Mucosa of stomach (tissue), 1 donor: ENCODE data around the gene FBXW9.
A peak's percentile ranks its signal among the peaks of the same experiment; 100 is the strongest.

Source experiments
- H3K27me3 ChIP-seq: one replicate; pipeline ENCODE4 v1.7.0; 2013; ENCODE audit warnings: mild to moderate bottlenecking, low read length; ENCODE audit not compliant: control insufficient read depth, insufficient read depth
- H3K36me3 ChIP-seq: one replicate; pipeline ENCODE4 v1.7.0; 2013; ENCODE audit warnings: low read length; ENCODE audit not compliant: control insufficient read depth, insufficient read depth
- H3K4me1 ChIP-seq: one replicate; pipeline ENCODE4 v1.7.0; 2013; ENCODE audit warnings: mild to moderate bottlenecking, low read length; ENCODE audit not compliant: control insufficient read depth, insufficient read depth
- H3K4me3 ChIP-seq: one replicate; pipeline ENCODE4 v1.7.0; 2013; ENCODE audit warnings: low read length
- H3K9ac ChIP-seq: one replicate; pipeline ENCODE4 v1.7.0; 2013; ENCODE audit warnings: mild to moderate bottlenecking, low read length, moderate library complexity
- H3K9me3 ChIP-seq: one replicate; pipeline ENCODE4 v1.7.0; 2013; ENCODE audit warnings: mild to moderate bottlenecking, low read length, moderate library complexity; ENCODE audit not compliant: control insufficient read depth
- donor health status: Pancreatic carcinoma.

The FBXW9 gene

DNA sequence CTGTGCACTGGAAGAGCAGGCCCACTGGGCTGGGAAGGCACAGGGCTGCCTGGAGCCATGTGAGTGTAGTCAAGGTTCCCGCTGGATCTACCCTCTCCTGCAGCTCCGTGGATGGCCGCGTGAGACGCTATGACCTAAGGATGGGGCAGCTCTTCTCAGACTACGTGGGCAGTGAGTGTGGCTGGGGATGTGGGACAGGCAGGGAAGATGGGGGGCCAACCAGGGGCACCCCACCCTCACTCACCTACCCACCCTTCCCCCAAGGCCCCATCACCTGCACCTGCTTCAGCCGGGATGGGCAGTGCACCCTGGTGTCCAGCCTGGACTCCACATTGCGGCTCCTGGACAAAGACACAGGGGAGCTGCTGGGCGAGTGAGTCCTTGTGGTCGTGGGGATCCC, 23.7 kb downstream of the FBXW9 start:
- Histone ChIP-seq H3K9me3 (no peaks in the 10 kb centered on the region), H3K9ac (no peak overlapping the region), H3K36me3 (peaks cover 16% of the 10 kb centered on the region), H3K4me1 (peaks cover 21% of the 10 kb centered on the region), H3K4me3 (no peak overlapping the region), H3K27me3 (no peaks in the 10 kb centered on the region)

DNA sequence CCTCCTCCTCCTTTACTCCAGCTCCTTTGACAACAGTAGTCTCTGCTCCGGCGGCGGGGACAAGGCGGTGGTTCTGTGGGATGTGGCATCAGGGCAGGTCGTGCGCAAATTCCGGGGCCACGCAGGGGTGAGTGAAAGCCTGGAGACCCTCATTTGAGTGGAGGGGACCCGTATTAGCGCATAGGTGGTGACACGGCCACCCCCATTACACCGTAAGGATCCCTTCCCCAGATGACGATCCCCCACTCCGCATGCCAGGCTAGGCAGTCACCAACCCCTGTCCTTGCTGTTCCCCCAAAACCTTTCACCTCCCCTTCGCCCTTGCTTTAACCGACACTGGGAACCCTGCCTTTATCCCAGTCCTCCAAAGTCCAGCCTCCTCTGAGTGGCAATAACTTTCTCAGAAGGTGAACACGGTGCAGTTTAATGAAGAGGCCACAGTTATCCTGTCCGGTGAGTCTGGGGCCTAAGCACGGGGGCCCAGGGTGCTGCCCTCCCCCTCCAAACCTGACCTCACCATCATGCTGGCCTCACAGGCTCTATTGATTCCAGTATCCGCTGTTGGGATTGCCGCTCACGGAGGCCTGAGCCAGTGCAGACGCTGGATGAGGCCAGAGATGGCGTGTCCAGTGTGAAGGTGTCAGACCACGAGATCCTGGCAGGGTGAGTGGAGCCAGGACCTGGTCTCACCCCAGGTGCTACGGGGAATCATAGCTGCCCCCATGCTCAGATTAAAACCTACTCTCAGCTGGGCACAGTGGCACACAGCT, 26.1 kb downstream of the FBXW9 start:
- H3K9ac ChIP-seq = peak overlapping the region; percentile 87
- no peaks in the 10 kb centered on the region for H3K27me3 ChIP-seq
- H3K4me3 ChIP-seq = peak overlapping the region; percentile 94
- no peaks in the 10 kb centered on the region for H3K9me3 ChIP-seq
- H3K36me3 ChIP-seq = no peaks in the 10 kb centered on the region
- H3K4me1 ChIP-seq = peaks cover 37% of the 10 kb centered on the region

GRCh38 chr19:12669270-12670158, 26.9 kb downstream of the FBXW9 start:
- no peaks in the 10 kb centered on the region for H3K9me3 ChIP-seq
- H3K27me3 ChIP-seq = no peaks in the 10 kb centered on the region
- H3K36me3 ChIP-seq = no peaks in the 10 kb centered on the region
- H3K4me1 ChIP-seq = peaks cover 40% of the 10 kb centered on the region
- peak overlapping the region; percentile 87 for H3K9ac ChIP-seq
- H3K4me3 ChIP-seq = peak overlapping the region; percentile 94

- no peaks in the 10 kb centered on the region for H3K36me3 ChIP-seq
- peak overlapping the region; percentile 94 for H3K4me3 ChIP-seq
- peak overlapping the region; percentile 87 for H3K9ac ChIP-seq
- H3K27me3 ChIP-seq = no peaks in the 10 kb centered on the region
- peaks cover 40% of the 10 kb centered on the region for H3K4me1 ChIP-seq
- no peaks in the 10 kb centered on the region for H3K9me3 ChIP-seq
Observed at GRCh38 chr19:12668932-12669269, 27.5 kb downstream of the FBXW9 start.

DNA sequence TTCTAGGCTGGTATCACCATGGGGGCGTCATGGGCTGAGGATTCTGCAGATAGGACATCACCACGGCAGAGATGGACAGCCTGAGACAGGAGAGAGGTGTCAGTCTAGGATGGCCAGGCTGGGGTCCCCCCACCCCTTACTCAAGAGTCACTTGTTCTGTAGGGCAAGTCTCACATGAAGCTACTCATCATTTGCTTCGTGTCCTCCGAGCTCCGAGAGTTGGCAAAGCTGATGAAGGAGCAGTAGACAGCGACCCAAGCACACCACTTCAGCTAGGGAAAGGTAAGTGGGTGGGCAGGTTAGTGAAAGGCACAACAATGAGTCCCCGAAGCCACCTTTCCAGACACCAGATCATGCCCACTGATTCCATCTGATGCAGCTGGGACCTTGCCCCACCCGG, 28.1 kb downstream of the FBXW9 start:
- Histone ChIP-seq H3K27me3 (no peaks in the 10 kb centered on the region), H3K9ac (peak overlapping the region; percentile 87), H3K9me3 (no peaks in the 10 kb centered on the region), H3K36me3 (no peaks in the 10 kb centered on the region), H3K4me3 (peak overlapping the region; percentile 94), H3K4me1 (peaks cover 40% of the 10 kb centered on the region)

- Histone ChIP-seq H3K27me3 (no peaks in the 10 kb centered on the region), H3K4me3 (no peak overlapping the region), H3K36me3 (no peaks in the 10 kb centered on the region), H3K4me1 (peaks cover 40% of the 10 kb centered on the region), H3K9me3 (no peaks in the 10 kb centered on the region), H3K9ac (peak overlapping the region; percentile 87)
Observed at GRCh38 chr19:12667731-12668302, 28.6 kb downstream of the FBXW9 start.

GRCh38 chr19:12666265-12667048, 30.0 kb downstream of the FBXW9 start, which contains the start of the genes MAN2B1 and WDR83:
Gene MAN2B1 (minus strand): TSS chr19:12666742. CDS start chr19:12666701, 41 bp downstream.
Gene WDR83 (plus strand): TSS chr19:12666807. CDS start chr19:12669791, 2,984 bp downstream.
- H3K9ac ChIP-seq = peak within 1 kb of the TSS; percentile 77
- H3K4me3 ChIP-seq = peak within 1 kb of the TSS; percentile 77
- no peaks in the 10 kb centered on the region for H3K27me3 ChIP-seq
- no peaks in the 10 kb centered on the region for H3K9me3 ChIP-seq
- H3K36me3 ChIP-seq = no peaks in the 10 kb centered on the region
- peaks cover 40% of the 10 kb centered on the region for H3K4me1 ChIP-seq

GRCh38 chr19:12665671-12666264, 30.7 kb downstream of the FBXW9 start:
- H3K27me3 ChIP-seq = no peaks in the 10 kb centered on the region
- no peaks in the 10 kb centered on the region for H3K9me3 ChIP-seq
- no peaks in the 10 kb centered on the region for H3K36me3 ChIP-seq
- peak overlapping the region; percentile 77 for H3K9ac ChIP-seq
- H3K4me3 ChIP-seq = peak overlapping the region; percentile 77
- H3K4me1 ChIP-seq = peaks cover 40% of the 10 kb centered on the region

DNA sequence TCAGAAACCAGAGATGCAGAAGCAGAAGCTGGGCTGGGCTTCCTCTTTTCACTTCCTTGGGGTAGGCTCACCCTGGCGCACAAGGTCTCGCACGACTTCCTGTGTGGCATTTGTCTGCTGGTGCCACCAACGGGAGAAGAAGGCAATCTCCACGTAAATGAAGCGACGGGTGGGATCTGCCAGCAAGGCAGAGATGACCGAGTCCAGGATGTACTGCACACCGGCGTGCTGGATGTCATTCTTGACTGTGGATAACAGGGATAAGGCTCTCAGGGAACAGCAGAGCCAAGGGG, 31.2 kb downstream of the FBXW9 start:
- H3K4me1 ChIP-seq = peaks cover 34% of the 10 kb centered on the region
- H3K4me3 ChIP-seq = no peak overlapping the region
- no peaks in the 10 kb centered on the region for H3K9me3 ChIP-seq
- H3K27me3 ChIP-seq = no peaks in the 10 kb centered on the region
- no peak overlapping the region for H3K9ac ChIP-seq
- H3K36me3 ChIP-seq = no peaks in the 10 kb centered on the region

- peaks cover 29% of the 10 kb centered on the region for H3K4me1 ChIP-seq
- H3K27me3 ChIP-seq = no peaks in the 10 kb centered on the region
- H3K36me3 ChIP-seq = no peaks in the 10 kb centered on the region
- H3K9ac ChIP-seq = no peak overlapping the region
- no peaks in the 10 kb centered on the region for H3K9me3 ChIP-seq
- no peak overlapping the region for H3K4me3 ChIP-seq
Observed at GRCh38 chr19:12664406-12665280, 31.8 kb downstream of the FBXW9 start.

GRCh38 chr19:12660980-12661379, 35.5 kb downstream of the FBXW9 start:
- Histone ChIP-seq H3K27me3 (no peaks in the 10 kb centered on the region), H3K36me3 (no peaks in the 10 kb centered on the region), H3K4me3 (no peak overlapping the region), H3K9ac (no peak overlapping the region), H3K4me1 (peaks cover 9% of the 10 kb centered on the region), H3K9me3 (no peaks in the 10 kb centered on the region)
